Endothelial cell of umbilical vein (primary cell): ENCODE measurements around the gene CYBA. TPM values are rescaled to one million over a fixed set of nuclear protein-coding genes. Genes with fewer than 3 reads are reported as not detected.

Source experiments
- BruUV-seq: library from RNA; stranded (reverse); fragments of 400-500 nt; replicated peaks from 2 replicates; lab custom pipeline; 2021; lab: Mats Ljungman, UMichigan
- CTCF ChIA-PET: fragments of 300-600, 350-600 bp; sonication (Branson Sonifier 250); formaldehyde crosslinking; loops from one replicate; lab custom pipeline; 2021; ENCODE audit warnings: antibody characterized with exemption, inconsistent platforms; lab: Charles Lee
- POLR2A ChIA-PET: fragments of 300-600, 350-600 bp; sonication (Branson Sonifier 250); formaldehyde crosslinking; loops from one replicate; lab custom pipeline; 2021; ENCODE audit warnings: antibody characterized with exemption, inconsistent platforms; lab: Charles Lee
- DNase-seq: peaks from one replicate; pipeline ENCODE4 v3.0.0-alpha.2; 2011; ENCODE audit warnings: low read depth, low spot score
- FAIRE-seq: peaks from 2 replicates; lab custom pipeline; 2011; peaks lifted over from hg19 to GRCh38; lab: Jason Lieb, UNC
- H2AFZ ChIP-seq: 2 replicates; pipeline ENCODE4 v1.6.0; 2012; ENCODE audit warnings: low read depth, low read length, control low read depth, inconsistent platforms
- H3K27ac ChIP-seq: 2 replicates; pipeline ENCODE4 v1.5.1; 2011; ENCODE audit warnings: low read depth, mild to moderate bottlenecking, control low read depth, low read length, moderate library complexity; ENCODE audit not compliant: insufficient read depth
- H3K27me3 ChIP-seq, 2 experiments: 2 replicates each; pipeline versions ENCODE4 v1.6.0 to v1.6.1; 2011; ENCODE audit warnings: low read length in 2 of 2, mixed read lengths in 1 of 2; ENCODE audit not compliant: control insufficient read depth in 2 of 2, insufficient read depth in 2 of 2
- H3K36me3 ChIP-seq, 2 experiments: 2 replicates in 1 of 2; 3 replicates in 1 of 2; pipeline ENCODE4 v1.5.1; 2011; ENCODE audit warnings: low read length in 2 of 2, mild to moderate bottlenecking in 1 of 2, moderate library complexity in 1 of 2; ENCODE audit not compliant: control insufficient read depth in 2 of 2, insufficient read depth in 2 of 2; ENCODE audit errors: extremely low read depth in 1 of 2
- H3K4me1 ChIP-seq: 3 replicates; pipeline ENCODE4 v1.5.1; 2011; ENCODE audit warnings: mild to moderate bottlenecking, low read length; ENCODE audit not compliant: control insufficient read depth, insufficient read depth; ENCODE audit errors: extremely low read depth
- H3K4me2 ChIP-seq: 2 replicates; pipeline ENCODE4 v1.6.1; 2011; ENCODE audit warnings: low read length, control low read depth, mixed read lengths; ENCODE audit not compliant: insufficient read depth
- H3K4me3 ChIP-seq, 3 experiments: fragments of 200-600 bp in 1 of 3; sonication (generic), shearing (Covaris generic) in 1 of 3; replicated peaks in 1 of 3; 2 replicates each; pipeline ENCODE4 v1.5.1; 2011 to 2016; ENCODE audit warnings: control low read depth in 3 of 3, low read length in 3 of 3, mild to moderate bottlenecking in 2 of 3, inconsistent platforms in 1 of 3, low read depth in 1 of 3, moderate library complexity in 1 of 3; ENCODE audit not compliant: insufficient read depth in 1 of 3
- H3K79me2 ChIP-seq: 2 replicates; pipeline ENCODE4 v1.6.0; 2012; ENCODE audit warnings: low read length, inconsistent platforms; ENCODE audit not compliant: control insufficient read depth, insufficient read depth
- H3K9ac ChIP-seq: replicated peaks from 2 replicates; pipeline ENCODE3; 2011; ENCODE audit warnings: low read length, control low read depth; ENCODE audit not compliant: insufficient read depth; ENCODE audit errors: extremely low read depth
- H3K9me1 ChIP-seq: replicated peaks from 3 replicates; pipeline ENCODE4 v1.6.0; 2011; ENCODE audit warnings: mild to moderate bottlenecking, low read length; ENCODE audit not compliant: control insufficient read depth, insufficient read depth; ENCODE audit errors: extremely low read depth
- H3K9me3 ChIP-seq: replicated peaks from 2 replicates; pipeline ENCODE4 v1.5.1; 2012; ENCODE audit warnings: low read length, inconsistent platforms; ENCODE audit not compliant: control insufficient read depth, insufficient read depth
- H4K20me1 ChIP-seq: replicated peaks from 2 replicates; pipeline ENCODE3; 2011; ENCODE audit warnings: mild to moderate bottlenecking, low read length; ENCODE audit not compliant: control insufficient read depth, insufficient read depth; ENCODE audit errors: extremely low read depth
- CTCF ChIP-seq, 2 donors: IDR thresholded peaks; 1 replicate in 1 of 2; 2 replicates in 1 of 2; pipeline ENCODE4 v1.5.1; 2011; ENCODE audit warnings: low read length in 2 of 2, mild to moderate bottlenecking in 2 of 2, moderate library complexity in 2 of 2, control low read depth in 1 of 2, inconsistent platforms in 1 of 2, low read depth in 1 of 2; ENCODE audit not compliant: insufficient read depth in 1 of 2; ENCODE audit errors: extremely low read depth in 1 of 2
- EZH2 ChIP-seq: IDR thresholded peaks from 2 replicates; pipeline ENCODE4 v1.6.1; 2012; ENCODE audit warnings: borderline replicate concordance, low read depth, mild to moderate bottlenecking, moderate library complexity, low read length, inconsistent platforms; ENCODE audit not compliant: severe bottlenecking
- FOS ChIP-seq: IDR thresholded peaks from 2 replicates; pipeline ENCODE4 v1.6.1; 2011; ENCODE audit warnings: mild to moderate bottlenecking, low read length, moderate library complexity, borderline replicate concordance; ENCODE audit not compliant: insufficient read depth
- GATA2 ChIP-seq: IDR thresholded peaks from 2 replicates; pipeline ENCODE4 v1.7.0; 2011; ENCODE audit warnings: low read depth, mild to moderate bottlenecking, moderate library complexity, mixed read lengths, low read length; ENCODE audit not compliant: insufficient read length, insufficient read depth
- JUN ChIP-seq: IDR thresholded peaks from 2 replicates; pipeline ENCODE4 v1.6.1; 2011; ENCODE audit warnings: borderline replicate concordance, low read depth; ENCODE audit not compliant: insufficient read length, insufficient read depth
- MAX ChIP-seq: IDR thresholded peaks from 2 replicates; pipeline ENCODE4 v1.6.1; 2011; ENCODE audit not compliant: insufficient read depth, insufficient read length
- MYC ChIP-seq: IDR thresholded peaks from one replicate; pipeline ENCODE4 v1.6.1; 2011; ENCODE audit warnings: mild to moderate bottlenecking, low read depth, low read length
- POLR2A ChIP-seq: IDR thresholded peaks from 2 replicates; pipeline ENCODE4 v1.6.1; 2012; ENCODE audit warnings: low read depth, mild to moderate bottlenecking, control low read depth, low read length
- POLR2AphosphoS5 ChIP-seq: IDR thresholded peaks from 2 replicates; pipeline ENCODE4 v1.6.1; 2012; ENCODE audit warnings: low read depth, mild to moderate bottlenecking, control low read depth, low read length, moderate library complexity; ENCODE audit not compliant: insufficient read depth
- dilution Hi-C: fragments of 300-500 bp; cut with MboI; formaldehyde crosslinking; loops from one replicate; pipeline ENCODE4 v1.15.0; 2019; ENCODE audit warnings: low sequenced_read_pairs; ENCODE audit not compliant: extremely low pct_ligation_motif_present
- intact Hi-C: fragments of 100-400 bp; cut with micrococcal nuclease; formaldehyde crosslinking; loops from one replicate; pipeline ENCODE4 v1.10.0; 2022
- polyA plus RNA-seq, 4 experiments: library from polyadenylated mRNA; depleted of rRNA in 3 of 4; stranded (reverse) in 3 of 4; unstranded in 1 of 4; fragments of >200 nt; gene quantifications; 2 replicates each; pipeline versions ENCODE4 v1.2.1 to v1.2.3, GENCODE V29; 2011 to 2012; ENCODE audit warnings: missing spikeins in 1 of 4
- total RNA-seq: library from RNA; stranded (reverse); gene quantifications from 2 replicates; pipeline ENCODE4 v1.2.3, GENCODE V29; 2021

CYBA gene
- total and polyA plus RNA-seq, 2 donors (not counting 3 experiments of a cell fraction or from before 2014, with no cell fraction given), result 37.0 to 77.3 TPM

DNA sequence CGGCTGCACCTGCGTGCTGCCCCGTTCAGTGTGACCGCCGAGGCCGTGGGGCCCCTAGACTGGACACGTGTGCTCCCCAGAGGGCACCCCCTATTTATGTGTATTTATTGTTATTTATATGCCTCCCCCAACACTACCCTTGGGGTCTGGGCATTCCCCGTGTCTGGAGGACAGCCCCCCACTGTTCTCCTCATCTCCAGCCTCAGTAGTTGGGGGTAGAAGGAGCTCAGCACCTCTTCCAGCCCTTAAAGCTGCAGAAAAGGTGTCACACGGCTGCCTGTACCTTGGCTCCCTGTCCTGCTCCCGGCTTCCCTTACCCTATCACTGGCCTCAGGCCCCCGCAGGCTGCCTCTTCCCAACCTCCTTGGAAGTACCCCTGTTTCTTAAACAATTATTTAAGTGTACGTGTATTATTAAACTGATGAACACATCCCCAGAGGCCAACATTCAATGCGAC is 10.8 kb downstream of the CYBA start:
- no peak overlapping the region for H2AFZ ChIP-seq
- H3K4me1 ChIP-seq, result peaks cover 2% of the 10 kb centered on the region
- DNase-seq (no peak), FAIRE-seq (no peak)
- dilution Hi-C loops, result no loop called here
- H3K36me3 ChIP-seq, result no peaks in the 10 kb centered on the region
- H3K9me1 ChIP-seq, result no peaks in the 10 kb centered on the region
- H3K9ac ChIP-seq, result no peak overlapping the region
- H3K9me3 ChIP-seq, result no peaks in the 10 kb centered on the region
- no peak for TF ChIP-seq CTCF (IDR thresholded peaks at IDR 0.05; ENCODE audit: extremely low read depth in 1 of 2, insufficient read depth in 1 of 2, low read depth in 1 of 2, low read length in 2 of 2)
- no peak for TF ChIP-seq EZH2
- no peak for TF ChIP-seq GATA2
- no peak for TF ChIP-seq POLR2A
- no peak for TF ChIP-seq FOS
- TF ChIP-seq POLR2AphosphoS5, result no peak
- TF ChIP-seq JUN, result no peak
- no peak for TF ChIP-seq MAX
- no peak for TF ChIP-seq MYC
- no peak overlapping the region for H3K4me3 ChIP-seq
- no peaks in the 10 kb centered on the region for H3K79me2 ChIP-seq
- no TSS peak for BruUV-seq
- H3K27me3 ChIP-seq, result peaks cover 9 to 19% of the 10 kb centered on the region in 2 experiments
- POLR2A ChIA-PET, result no interaction called here
- intact Hi-C loops, result no loop called here
- H4K20me1 ChIP-seq, result no peaks in the 10 kb centered on the region
- H3K4me2 ChIP-seq, result no peak overlapping the region
- no peak overlapping the region for H3K27ac ChIP-seq
- CTCF ChIA-PET, result no interaction called here
